Endothelial cell of hepatic sinusoid (primary cell): ENCODE results near the gene DAB1.

ENCODE experiments used
- in situ Hi-C: cut with HindIII; loops from 2 replicates; pipeline ENCODE4 v1.10.0; 2017; ENCODE audit warnings: low sequenced_read_pairs

Gene DAB1

DNA sequence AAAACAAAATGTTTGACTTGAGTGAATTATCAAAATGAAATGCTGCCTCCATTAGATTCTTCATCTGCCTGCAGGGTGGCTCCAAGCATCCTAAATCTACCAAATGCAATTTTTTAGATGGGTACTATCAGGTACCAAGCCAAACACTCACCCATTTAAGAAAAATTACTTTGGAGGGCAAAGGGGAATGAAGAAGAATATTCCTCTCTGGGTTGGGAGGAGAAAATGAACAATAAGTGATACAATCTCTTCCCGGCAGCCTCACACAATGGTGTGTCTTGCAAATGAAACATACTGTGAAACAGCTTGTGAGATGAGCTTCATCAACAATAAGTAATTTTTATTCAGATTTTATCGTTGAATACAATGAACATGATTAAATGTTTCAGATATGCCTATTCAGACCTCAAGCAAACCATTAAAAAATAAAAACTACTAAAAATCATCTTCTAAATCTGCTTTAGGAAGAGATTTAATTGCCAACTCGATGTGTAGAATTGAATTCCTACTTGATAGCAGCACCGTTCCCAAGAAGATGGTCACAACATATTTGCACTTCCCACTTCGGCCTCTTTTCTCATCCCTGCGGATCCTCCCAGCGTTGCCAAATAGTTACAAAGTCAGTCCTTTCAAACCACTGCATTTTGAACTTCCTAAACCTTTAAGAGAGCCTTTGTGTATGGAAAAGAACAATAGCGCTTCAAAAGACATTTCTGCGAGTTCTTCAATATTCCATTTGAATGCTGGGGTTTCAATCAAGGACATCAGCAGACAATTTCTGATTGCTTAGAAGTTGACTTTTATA lies 2.7 kb downstream of the DAB1 start:
- in situ Hi-C loops, result no loop called here

DNA sequence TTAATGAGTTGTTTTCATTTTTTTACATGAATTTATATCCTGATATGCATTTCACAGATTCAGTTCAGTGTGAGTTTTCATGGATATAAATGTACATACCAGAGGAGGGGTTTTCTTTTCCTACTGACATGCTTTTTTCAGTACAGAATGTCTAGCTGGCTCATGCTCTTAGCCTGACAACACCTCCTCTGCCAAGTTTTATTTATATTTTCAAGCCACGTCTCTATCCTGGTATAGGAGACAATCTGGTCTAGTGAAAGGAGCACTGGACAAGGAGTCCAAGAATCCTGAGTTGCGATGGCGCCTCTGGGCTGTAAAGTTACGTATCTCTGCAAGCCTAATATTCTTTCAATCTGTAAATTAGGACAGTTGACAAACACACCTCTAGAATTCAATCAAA lies 4.9 kb downstream of the DAB1 start:
- in situ Hi-C loops, result no loop called here

DNA sequence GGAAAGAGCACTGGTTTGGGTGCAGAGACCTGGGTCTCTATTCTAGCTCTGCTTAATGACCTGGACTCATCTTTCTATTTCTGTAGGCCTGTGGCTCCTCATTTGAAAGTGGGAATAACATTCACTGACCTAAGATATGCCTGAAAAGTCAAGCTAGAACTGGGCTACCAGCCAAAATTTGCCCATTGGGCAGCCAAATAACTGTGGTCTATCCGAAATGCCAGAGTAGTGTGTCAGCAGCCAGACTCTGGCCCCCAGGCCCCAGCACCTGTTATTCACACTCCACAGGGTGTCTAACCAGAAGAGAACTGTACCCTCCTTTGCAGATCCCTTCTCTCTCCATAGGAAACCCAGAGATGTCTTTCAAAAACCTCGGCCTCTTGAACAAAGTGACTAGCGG lies 12.6 kb downstream of the DAB1 start:
- in situ Hi-C loops, result no loop called here

DNA sequence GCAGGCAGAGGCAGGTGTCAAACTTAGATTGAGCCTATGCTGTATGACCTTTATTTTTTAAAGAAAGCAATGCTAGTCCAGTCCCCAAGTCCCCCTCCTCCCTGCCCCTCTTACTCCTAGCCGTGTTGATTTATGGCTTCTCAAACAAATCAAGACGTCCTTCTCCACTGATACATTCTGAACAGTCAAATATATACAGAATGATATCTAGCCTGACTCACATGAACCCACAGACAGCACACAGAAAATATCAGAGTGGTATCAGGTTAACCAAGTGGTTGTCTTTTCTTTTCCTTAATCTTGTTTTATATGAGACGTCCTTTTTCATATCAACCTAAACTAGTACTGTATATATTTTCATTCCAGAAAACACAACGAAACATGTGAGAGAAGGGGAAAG lies 13.4 kb downstream of the DAB1 start:
- in situ Hi-C loops, result no loop called here

DNA sequence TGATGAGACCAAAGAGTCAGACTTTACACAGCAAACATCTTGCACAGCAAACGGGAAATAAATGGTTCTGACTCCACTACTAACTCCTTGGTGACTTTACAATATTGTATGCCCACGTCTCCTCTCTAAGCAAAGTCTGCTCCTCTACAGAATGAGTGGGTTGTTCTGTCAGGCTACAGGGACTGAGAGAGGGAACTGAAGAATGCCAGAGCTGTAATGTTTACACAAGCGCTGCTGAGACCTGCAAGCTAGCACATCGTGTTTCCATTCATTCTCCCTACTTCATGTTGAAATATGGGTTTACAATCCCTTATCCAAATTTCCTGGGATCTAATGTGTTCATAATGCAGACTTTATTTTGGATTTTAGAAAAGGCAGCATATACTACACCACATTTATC lies 15.9 kb downstream of the DAB1 start:
- in situ Hi-C loops, result no loop called here

DNA sequence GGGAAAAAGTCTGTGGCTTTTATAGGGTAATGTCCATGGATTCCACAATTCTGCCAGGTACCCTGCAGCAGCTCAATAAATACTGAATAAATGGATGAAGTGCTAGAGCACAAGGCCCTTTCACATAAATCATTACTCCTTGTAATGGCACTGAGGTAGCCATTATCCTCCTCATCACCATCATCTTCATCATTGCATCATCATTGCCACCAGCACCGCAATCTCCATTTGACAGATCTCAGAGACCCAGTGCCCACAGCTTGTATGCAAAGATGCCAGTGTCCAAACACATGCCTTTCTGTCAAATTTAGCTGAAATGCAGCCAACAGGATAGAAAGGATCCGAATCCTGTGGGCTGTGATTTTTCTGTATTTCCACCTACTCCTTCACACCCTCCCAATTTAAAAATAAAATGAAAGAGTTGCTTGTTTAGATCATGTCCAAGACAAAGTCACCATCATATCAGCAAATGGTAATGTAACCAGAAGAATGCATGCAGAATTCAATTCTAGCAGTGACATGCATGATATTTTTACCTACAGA lies 17.4 kb downstream of the DAB1 start:
- in situ Hi-C loops, result no loop called here

DNA sequence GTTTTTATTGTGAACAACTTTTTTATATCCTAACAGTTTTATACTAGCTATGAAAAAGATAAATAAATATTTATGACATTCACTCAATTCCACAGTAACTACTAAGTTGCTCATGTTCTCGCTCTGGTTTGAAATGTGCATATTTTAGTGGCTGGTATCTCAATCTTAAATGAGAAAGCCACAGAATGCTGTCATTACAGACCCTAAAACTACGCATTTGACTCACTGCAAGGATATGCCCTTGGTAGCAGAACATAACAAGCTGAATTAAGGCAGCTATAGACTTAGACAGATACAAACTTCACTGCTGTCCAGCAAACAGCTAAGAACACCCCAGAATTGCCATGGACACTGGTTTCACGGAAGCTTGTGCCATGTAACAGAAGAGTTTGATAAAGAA lies 19.0 kb downstream of the DAB1 start:
- in situ Hi-C loops, result no loop called here

DNA sequence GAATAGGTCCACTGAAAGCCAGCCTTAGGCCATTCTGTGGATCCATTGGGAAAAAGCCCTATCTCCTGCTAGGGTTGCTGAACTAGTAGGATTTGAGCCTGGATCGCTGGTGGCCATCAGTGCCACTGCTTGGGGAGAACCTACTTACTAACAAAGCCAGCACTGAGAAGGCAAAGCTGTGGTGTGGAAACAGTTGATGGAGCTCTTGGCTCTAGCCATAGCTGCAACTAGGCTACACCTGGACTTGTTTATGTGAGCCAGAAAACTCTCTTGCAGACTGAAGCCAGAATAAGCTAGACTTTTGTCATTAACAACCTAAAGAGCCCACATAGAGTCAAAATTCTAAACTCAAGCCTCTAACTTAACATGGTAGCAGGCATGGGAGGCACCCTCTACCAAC lies 20.7 kb downstream of the DAB1 start:
- in situ Hi-C loops, result no loop called here

DNA sequence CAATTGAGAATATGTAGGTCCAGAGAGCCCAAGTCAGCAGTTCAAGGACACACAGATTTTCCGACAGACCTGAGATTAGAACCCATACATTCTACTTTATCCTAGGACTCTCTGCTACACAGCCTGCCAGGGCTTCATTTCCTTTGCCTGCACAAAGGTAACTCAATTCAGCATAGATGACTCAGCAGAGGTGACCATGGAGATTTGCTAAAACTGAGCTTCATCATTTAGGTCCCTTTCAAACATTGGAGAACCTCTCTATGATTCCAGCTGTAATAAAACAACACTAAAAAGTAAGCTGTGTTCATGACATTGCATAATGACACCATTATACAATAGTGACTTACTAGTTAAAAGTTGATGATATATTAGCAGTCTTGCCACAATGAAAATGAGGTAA lies 22.2 kb downstream of the DAB1 start:
- in situ Hi-C loops, result no loop called here

DNA sequence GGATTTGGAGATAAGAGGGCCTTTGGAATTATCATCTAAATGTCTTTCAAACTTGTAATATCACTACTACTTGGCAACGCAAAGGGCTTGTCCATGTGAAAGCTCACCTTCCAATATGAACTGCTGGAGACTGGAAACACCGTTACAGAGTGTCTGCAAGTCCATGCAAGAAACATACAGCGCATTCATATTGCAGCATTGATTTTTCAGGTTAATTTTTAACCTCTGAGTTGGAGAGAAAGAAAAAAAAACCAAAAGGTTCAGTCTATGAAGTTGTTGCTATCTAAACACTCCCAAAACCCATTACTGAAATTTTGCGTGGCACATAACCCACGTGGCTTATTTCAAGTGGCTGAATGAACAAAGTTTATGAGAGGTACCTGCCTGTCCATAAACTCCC lies 23.8 kb downstream of the DAB1 start:
- in situ Hi-C loops, result no loop called here

DNA sequence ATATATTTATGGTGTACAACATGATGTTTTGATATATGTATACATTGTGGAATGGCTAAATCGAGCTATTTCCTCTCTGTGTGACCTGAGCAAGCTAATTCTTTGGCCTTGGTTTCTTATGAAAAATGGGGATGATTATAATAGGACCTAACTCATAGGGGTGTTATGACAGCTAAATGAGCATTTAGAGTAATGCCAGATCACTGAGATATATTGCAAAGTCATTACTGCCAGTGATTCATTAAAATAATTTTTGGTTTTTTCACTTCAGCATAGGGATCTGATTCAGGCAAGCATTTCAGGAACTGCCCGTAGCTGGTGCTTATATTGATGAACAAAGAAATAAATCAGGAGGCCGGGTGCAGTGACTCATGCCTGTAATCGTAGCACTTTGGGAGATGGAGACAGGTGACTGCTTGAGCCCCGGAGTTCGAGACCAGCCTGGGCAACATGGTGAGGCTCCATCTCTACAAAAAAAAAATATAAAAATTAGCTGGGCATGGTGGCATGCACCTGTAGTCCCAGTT lies 30.7 kb downstream of the DAB1 start:
- in situ Hi-C loops, result no loop called here

DNA sequence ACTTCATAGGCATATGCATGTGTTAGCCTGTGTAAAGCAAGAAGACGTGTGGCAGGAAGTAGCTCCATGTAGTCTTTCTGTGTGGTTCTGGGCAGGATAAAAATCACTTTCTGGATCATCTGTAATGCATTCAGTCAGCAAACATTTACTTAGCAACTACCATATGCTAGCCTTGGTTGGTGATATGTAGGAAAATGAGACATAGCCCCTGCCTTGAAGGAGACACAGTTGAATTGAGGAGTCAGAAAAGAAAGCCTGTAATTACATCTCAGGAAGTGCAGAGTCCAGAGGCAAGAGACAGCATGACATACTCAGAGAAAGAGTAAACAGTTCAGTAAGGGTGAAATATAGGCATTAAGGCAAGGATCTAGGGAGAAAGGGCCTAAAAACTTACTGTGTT lies 38.5 kb downstream of the DAB1 start:
- in situ Hi-C loops, result no loop called here

DNA sequence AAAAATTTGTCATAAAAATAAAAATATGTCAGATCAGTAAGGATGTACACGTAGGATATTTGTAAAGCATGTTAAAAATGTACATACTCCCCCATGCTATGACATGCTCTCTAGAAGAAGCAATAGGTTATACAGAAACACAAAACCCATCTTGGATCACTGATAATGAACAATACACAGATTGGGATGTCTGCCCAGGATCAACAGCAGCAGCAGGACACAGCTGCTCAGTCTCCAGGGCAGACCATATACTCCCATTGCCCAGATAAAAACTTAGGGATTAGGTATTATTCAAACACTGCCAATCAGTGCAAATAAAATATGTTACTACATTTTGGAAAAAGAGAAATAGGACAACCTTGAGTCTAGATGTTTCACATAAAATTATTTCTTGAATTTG lies 39.0 kb downstream of the DAB1 start:
- in situ Hi-C loops, result no loop called here

DNA sequence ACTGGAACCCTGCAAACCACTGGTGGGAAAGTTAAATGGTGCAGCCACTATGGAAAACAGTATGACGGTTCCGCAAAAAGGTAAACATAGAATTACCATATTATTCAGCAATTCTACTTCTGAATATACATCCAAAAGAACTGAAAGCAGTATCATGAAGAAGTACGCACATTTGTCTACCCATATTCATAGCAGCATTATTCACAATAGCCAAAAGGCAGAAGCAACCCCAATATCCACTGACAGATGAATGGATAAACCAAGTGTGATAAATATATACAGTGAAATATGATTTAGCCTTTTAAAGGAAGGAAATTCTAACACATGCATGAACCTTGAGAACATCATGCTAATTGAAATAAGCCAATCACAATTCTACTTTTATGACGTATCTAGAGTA lies 39.6 kb downstream of the DAB1 start:
- in situ Hi-C loops, result no loop called here

DNA sequence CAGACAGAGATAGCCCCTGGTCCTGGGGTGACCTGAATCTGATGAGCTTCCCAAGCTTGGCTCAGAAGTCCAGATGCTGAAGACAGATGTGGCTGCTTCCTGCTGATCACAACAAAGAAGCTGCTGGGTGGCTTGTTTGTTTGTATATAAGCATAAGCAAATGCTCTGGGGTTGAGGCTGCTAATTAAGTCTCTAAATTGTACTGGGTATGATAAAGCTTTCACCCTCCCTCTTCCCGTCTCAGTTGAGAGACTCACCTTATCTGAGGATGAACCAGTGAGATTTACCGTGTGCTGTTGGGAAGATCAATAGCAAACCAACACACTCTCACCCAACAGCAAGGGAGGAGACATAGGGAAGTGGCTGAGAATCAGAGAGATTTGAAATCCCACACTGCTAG lies 42.0 kb downstream of the DAB1 start:
- in situ Hi-C loops, result no loop called here

DNA sequence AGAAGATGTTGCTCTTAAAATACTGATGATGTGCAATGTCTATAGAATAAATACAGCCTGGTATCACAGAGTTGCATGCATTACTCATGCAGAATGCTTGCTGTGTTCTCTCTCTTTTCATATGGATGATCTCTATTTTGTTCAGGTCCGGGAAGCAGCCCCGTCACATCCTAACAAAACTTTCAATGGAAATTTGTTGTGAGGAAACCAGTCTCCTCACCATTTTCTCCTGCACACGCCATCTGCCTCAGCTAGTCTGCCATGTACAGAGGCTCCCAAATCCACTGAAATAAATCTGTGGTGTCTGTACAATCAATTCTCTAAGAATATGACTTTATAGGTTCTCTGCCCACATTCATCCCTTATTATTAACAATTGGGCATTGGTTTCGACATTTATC lies 42.4 kb downstream of the DAB1 start:
- in situ Hi-C loops, result no loop called here

DNA sequence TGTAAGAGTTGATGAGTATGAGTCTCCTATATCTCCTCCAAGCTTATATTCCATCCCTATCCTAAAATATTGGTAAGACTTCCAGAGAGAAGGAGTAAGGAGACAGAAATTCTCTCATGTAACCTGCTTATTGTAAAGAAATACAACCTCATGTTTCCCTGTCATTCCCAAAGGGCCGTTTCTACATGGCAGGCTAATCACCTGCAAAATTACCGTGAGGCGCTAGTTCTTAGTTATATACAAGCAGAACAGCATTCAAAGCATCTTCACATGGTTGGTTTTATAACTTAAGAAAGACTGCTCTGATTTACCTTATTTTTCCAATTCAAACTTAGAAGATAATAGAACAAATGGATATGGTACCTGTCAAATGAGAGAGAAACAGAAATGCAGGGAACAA lies 42.9 kb downstream of the DAB1 start:
- in situ Hi-C loops, result no loop called here

DNA sequence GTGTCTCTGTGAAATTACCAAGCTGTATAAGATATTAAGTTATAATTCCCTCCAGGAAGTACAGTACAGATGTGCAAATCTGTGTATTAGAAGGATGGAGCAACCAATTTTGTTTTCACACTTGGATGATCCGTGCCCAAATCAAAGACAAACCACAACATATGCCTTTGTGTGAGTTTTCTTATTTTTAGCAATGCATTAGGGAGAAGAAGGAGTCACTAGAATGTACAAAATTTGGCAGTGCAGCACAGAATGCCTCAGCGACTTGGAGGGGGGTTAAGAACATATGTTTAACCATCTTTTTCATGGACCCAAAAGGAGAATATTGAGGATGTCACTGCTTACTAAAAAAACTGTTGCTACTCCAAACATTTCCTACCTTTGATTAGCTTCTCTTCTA lies 45.3 kb downstream of the DAB1 start:
- in situ Hi-C loops, result no loop called here

DNA sequence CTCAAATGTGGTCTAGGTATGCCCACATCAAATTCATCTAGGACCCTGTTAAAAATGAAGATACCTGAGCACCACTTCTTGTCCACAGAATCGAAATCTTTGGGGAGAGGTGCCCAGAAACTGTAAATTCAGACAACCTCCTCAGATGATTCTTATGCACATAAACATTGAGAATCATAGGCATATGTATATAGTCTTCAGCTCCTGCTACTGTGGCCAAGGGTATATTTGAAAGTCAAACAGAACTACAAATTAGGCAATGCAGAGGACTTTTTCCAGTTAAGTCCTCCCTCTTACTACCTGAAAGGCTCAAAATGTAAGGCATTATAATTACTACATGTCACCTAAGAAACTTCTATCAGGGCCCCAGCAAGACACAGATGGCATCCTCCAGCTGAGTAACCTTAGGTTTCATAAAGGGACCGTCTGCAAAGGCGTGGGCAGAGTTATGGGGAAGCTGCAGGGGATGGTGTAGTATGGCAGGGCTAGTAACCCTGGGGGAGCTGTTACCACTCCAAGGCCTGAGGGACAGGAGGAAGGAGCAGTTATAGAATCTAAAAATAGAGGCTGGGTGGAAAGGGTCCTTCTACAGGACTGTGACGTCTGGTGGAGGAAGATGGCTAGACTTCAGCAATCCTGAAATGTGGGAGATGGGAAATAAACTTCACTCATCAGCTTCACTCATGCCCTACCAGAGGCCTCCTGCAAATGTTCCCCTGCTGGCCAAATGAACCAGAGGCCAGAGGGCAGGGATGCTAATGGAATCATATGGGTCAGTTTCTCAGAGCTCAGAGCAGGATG lies 46.3 kb downstream of the DAB1 start:
- in situ Hi-C loops, result no loop called here

DNA sequence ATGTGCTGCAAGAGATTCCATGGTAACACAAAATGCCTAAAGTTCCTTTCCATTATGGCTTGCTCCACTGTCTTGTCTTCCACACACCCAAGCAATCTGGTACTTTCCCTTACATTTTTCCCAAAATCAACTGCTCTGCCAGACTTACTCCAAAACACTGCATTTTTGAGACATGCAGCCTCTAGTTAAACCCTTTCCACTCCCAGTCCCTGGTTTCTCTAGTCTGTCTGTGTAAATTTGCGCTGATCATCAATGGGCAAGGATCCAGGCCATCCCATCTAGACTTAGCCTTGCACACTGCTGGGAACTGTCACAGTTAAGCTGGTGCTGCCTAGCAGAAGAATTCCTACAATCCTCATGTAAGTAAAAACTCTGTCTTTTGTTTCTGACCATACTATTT lies 47.8 kb downstream of the DAB1 start:
- in situ Hi-C loops, result no loop called here

DNA sequence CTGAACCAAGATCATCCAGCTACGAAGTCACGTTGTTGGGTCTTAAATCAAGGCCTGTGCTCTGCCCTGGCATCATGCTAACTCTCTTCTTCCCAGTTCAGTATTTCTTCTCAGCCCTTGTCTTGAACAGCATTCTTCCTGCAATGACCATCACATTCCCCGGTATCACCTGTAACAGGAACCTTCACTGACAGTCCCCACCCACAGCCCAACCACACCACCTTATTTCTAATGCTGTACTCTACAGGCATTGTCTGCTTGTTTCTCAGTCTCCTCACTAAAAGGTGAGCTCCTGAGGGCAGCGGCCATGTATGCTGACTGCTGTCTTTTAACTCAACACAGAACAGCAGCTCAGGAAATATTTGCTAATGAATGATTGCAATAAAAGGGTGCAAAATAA lies 54.0 kb downstream of the DAB1 start:
- in situ Hi-C loops, result no loop called here

DNA sequence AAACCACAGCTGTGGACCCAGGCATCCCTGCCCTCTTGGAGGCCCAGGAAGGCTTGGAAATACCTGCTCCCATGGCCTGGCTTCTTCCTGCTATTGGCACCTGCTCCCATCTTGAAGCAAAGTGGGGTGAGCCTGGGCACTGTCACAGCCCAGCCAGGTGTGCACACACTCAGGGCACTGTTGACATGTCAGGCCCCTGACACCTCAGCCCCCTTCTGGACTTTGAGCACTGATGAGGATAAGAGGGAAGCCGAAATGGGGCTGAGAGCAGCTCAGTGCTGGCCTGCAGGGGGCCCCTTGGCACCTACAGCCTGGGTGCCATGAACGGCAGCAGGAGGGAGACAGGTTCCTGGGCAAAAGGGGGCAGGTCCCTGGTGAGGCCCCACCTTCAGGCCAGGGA lies 55.9 kb downstream of the DAB1 start:
- in situ Hi-C loops, result no loop called here
